HepG2 (cell line): ENCODE measurements around the gene AGXT. TPM values are rescaled to one million over a fixed set of nuclear protein-coding genes. Genes with fewer than 3 reads are reported as not detected.

Experiments
- ATM ChIP-seq: fragments of 450-650 bp; IDR thresholded peaks from 2 replicates; pipeline ENCODE4 v1.7.1; 2017; ENCODE audit warnings: mild to moderate bottlenecking, borderline replicate concordance
- ATRX ChIP-seq: sonication (generic); formaldehyde crosslinking; IDR thresholded peaks from 2 replicates; pipeline ENCODE4 v1.4.0; 2020; ENCODE audit warnings: missing genetic modification reagents, borderline replicate concordance
- DMAP1 ChIP-seq: IDR thresholded peaks from 2 replicates; pipeline ENCODE4 v1.6.1; 2016
- HNF1A ChIP-seq, 2 experiments: sonication (generic) in 1 of 2; formaldehyde crosslinking in 1 of 2; IDR thresholded peaks; 2 replicates each; pipeline versions ENCODE4 v1.4.0 to v1.6.1; 2016 to 2020; ENCODE audit warnings: borderline replicate concordance in 1 of 2, low read depth in 1 of 2, mild to moderate bottlenecking in 1 of 2, missing genetic modification reagents in 1 of 2
- HNF4A ChIP-seq: sonication (generic); formaldehyde crosslinking; IDR thresholded peaks from 2 replicates; pipeline ENCODE4 v1.4.0; 2020; ENCODE audit warnings: missing genetic modification reagents
- HNRNPL ChIP-seq: fragments of 200-400 bp; formaldehyde crosslinking; IDR thresholded peaks from 2 replicates; pipeline ENCODE4 v1.6.1; 2017; ENCODE audit warnings: mild to moderate bottlenecking, low read depth, low read length
- KLF6 ChIP-seq: IDR thresholded peaks from 2 replicates; pipeline ENCODE4 v1.8.0; 2016; ENCODE audit warnings: missing biosample characterization, missing genetic modification reagents
- MTA1 ChIP-seq: sonication (generic); formaldehyde crosslinking; IDR thresholded peaks from 2 replicates; pipeline ENCODE4 v1.4.0; 2020; ENCODE audit warnings: missing genetic modification reagents, mild to moderate bottlenecking, borderline replicate concordance
- MYPOP ChIP-seq: sonication (generic); formaldehyde crosslinking; IDR thresholded peaks from 2 replicates; pipeline ENCODE4 v1.8.1; 2023; ENCODE audit warnings: mild to moderate bottlenecking, moderate library complexity, missing genetic modification reagents
- NFKB2 ChIP-seq: sonication (generic); formaldehyde crosslinking; IDR thresholded peaks from 2 replicates; pipeline ENCODE4 v1.4.0; 2020; ENCODE audit warnings: missing genetic modification reagents, borderline replicate concordance
- NFYC ChIP-seq: IDR thresholded peaks from 2 replicates; pipeline ENCODE4 v1.6.1; 2016; ENCODE audit warnings: missing genetic modification reagents, missing compliant biosample characterization
- NR2F6 ChIP-seq, 2 experiments: IDR thresholded peaks; 2 replicates each; pipeline ENCODE4 v1.6.1; 2016; ENCODE audit warnings: antibody characterized with exemption in 1 of 2, mild to moderate bottlenecking in 1 of 2
- SETDB1 ChIP-seq: sonication (generic); formaldehyde crosslinking; IDR thresholded peaks from 2 replicates; pipeline ENCODE4 v1.5.1; 2020; ENCODE audit warnings: missing genetic modification reagents, mild to moderate bottlenecking, borderline replicate concordance
- TBX2 ChIP-seq: sonication (generic); formaldehyde crosslinking; IDR thresholded peaks from 2 replicates; pipeline ENCODE4 v1.5.0; 2020; ENCODE audit warnings: missing genetic modification reagents, mild to moderate bottlenecking, borderline replicate concordance
- ZBTB7B ChIP-seq: sonication (generic); formaldehyde crosslinking; IDR thresholded peaks from 2 replicates; pipeline ENCODE4 v1.4.0; 2020; ENCODE audit warnings: missing genetic modification reagents
- ZFP91 ChIP-seq: sonication (generic); formaldehyde crosslinking; IDR thresholded peaks from 2 replicates; pipeline ENCODE4 v1.9.0; 2022; ENCODE audit warnings: missing genetic modification reagents, mild to moderate bottlenecking, borderline replicate concordance
- ZHX1 ChIP-seq: sonication (generic); formaldehyde crosslinking; IDR thresholded peaks from 2 replicates; pipeline ENCODE4 v1.8.1; 2022; ENCODE audit warnings: low read depth, mild to moderate bottlenecking, missing genetic modification reagents
- ZNF768 ChIP-seq: sonication (generic); formaldehyde crosslinking; IDR thresholded peaks from 2 replicates; pipeline ENCODE4 v1.4.0; 2020; ENCODE audit warnings: missing genetic modification reagents
- ZNF773 ChIP-seq: sonication (generic); formaldehyde crosslinking; IDR thresholded peaks from 2 replicates; pipeline ENCODE4 v1.4.0; 2020; ENCODE audit warnings: missing genetic modification reagents, borderline replicate concordance
- polyA plus RNA-seq, 8 experiments: library from polyadenylated mRNA; depleted of rRNA in 3 of 8; stranded (reverse) in 7 of 8; unstranded in 1 of 8; fragments of >200 nt; fragmentation: Illumina TruSeq in 4 of 8; extraction: Trizol in 4 of 8; gene quantifications; 2 replicates each; pipeline versions ENCODE4 v1.2.1 to v1.2.3, GENCODE V29; 2011 to 2016; ENCODE audit warnings: low read depth in 4 of 8, missing spikeins in 1 of 8, mixed read lengths in 1 of 8; ENCODE audit not compliant: insufficient read depth in 1 of 8
- total RNA-seq, 5 experiments: library from RNA; depleted of rRNA; stranded (reverse); fragments of >200 nt; fragmentation: Illumina TruSeq; extraction: Trizol; gene quantifications; 2 replicates each; pipeline ENCODE4 v1.2.3, GENCODE V29; 2016; ENCODE audit warnings: low read depth in 1 of 5

Gene AGXT
- total and polyA plus RNA-seq, 2 of the 13 experiments (the other 11 are each of a cell fraction or from before 2014, with no cell fraction given) = 41.9 to 96.1 TPM

- TF ChIP-seq HNF4A (CRISPR knock-in tag) (peak; percentile 10), MYPOP (no peak), NFYC (no peak), ZHX1 (CRISPR knock-in tag) (0 out of 2 replicates have a peak, but pooled peaks have one; percentile 35), ATRX (CRISPR knock-in tag) (no peak), ZBTB7B (CRISPR knock-in tag) (peak; percentile 1; the same call in 1 of the 2 replicates), KLF6 (CRISPR knock-in tag) (no peak), SETDB1 (CRISPR knock-in tag) (no peak), DMAP1 (CRISPR knock-in tag) (no peak), MTA1 (CRISPR knock-in tag) (peak; percentile 46; the same call in 1 of the 2 replicates), ZNF773 (CRISPR knock-in tag) (no peak), HNF1A (IDR thresholded peaks at IDR 0.05; ENCODE audit: low read depth) (no peak), HNF1A (CRISPR knock-in tag; IDR thresholded peaks at IDR 0.05; ENCODE audit: borderline replicate concordance) (no peak; the same call in 1 of the 2 replicates), TBX2 (CRISPR knock-in tag) (no peak), HNRNPL (peak; percentile 91), NFKB2 (peak; percentile 31; the same call in 1 of the 2 replicates), NR2F6 (IDR thresholded peaks at IDR 0.05) (peak; percentile 69; the same call in 1 of the 2 replicates), NR2F6 (CRISPR knock-in tag; IDR thresholded peaks at IDR 0.05) (peak; percentile 77), ZNF768 (no peak), ATM (no peak), ZFP91 (CRISPR knock-in tag) (peak; percentile 46; the same call in 1 of the 2 replicates)
Measured at GRCh38 chr2:240856151-240856980, 12.3 kb upstream of the AGXT start (continued).
